Activated naive CD4-positive, alpha-beta T cell treated with anti-CD3 and anti-CD28 coated beads, Interleukin-2, amount 10 ng/mL, durations not matched to agents 7 days and 5 days (primary cell): ENCODE results near the gene CYP4F22.
"Not testable (repeated sequence)": the region's sequence is repeated elsewhere in the genome, so short reads cannot be mapped to it uniquely, and the experiment has no call there.

Experiments
- CTCF ChIA-PET: fragments of 350-600 bp; sonication (Branson Sonifier 250); formaldehyde crosslinking; loops from one replicate; lab custom pipeline; 2021; ENCODE audit warnings: antibody characterized with exemption; lab: Charles Lee
- DNase-seq: peaks from one replicate; pipeline ENCODE4 v3.0.0-alpha.2; 2020
- H3K27ac Mint-ChIP-seq: one replicate; pipeline ENCODE4 v1.8.0; 2021; ENCODE audit warnings: mild to moderate bottlenecking, moderate library complexity, mixed read lengths
- H3K27me3 Mint-ChIP-seq: one replicate; pipeline ENCODE4 v1.8.0; 2021; ENCODE audit warnings: mild to moderate bottlenecking, mixed read lengths
- H3K36me3 Mint-ChIP-seq: one replicate; pipeline ENCODE4 v1.8.0; 2021; ENCODE audit warnings: mixed read lengths
- H3K4me1 Mint-ChIP-seq: one replicate; pipeline ENCODE4 v1.8.0; 2021; ENCODE audit warnings: mixed read lengths
- H3K4me3 Mint-ChIP-seq: one replicate; pipeline ENCODE4 v1.8.0; 2021; ENCODE audit warnings: mild to moderate bottlenecking, moderate library complexity, mixed read lengths
- H3K9me3 Mint-ChIP-seq: one replicate; pipeline ENCODE4 v1.8.0; 2021; ENCODE audit warnings: mixed read lengths

CYP4F22 gene

DNA sequence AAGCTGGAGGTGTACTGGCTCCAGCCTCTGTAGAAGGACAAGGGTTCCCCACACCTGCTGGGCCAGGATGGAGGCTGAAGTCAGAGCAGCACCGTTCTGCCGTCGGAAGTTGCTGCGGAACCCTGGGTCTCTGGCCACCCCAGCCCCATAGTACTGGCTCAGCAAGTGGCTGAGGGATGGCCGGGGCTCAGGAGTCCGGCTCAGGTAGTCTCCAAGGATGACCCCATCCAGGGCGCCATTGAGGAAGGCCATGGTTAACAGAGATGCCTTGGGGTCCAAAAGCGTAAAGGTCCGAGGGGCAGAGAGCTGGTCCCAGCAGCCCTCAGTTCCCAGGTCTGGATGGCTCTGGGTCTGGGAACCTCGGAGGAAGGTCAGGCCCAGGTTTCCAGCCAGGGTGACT, 32.7 kb upstream of the CYP4F22 start:
- H3K36me3 Mint-ChIP-seq = no peaks in the 10 kb centered on the region
- CTCF ChIA-PET = interaction anchor here (1.5 kb wide), 1 partner anchor 56 kb away, joined by 4 read pairs; the partner anchor contains the start of gene AKAP8L
- H3K27ac Mint-ChIP-seq = no peak overlapping the region
- H3K9me3 Mint-ChIP-seq = no peaks in the 10 kb centered on the region
- no peak overlapping the region for H3K4me3 Mint-ChIP-seq
- H3K4me1 Mint-ChIP-seq = peaks cover 43% of the 10 kb centered on the region
- no peak for DNase-seq
- H3K27me3 Mint-ChIP-seq = peaks cover 13% of the 10 kb centered on the region

DNA sequence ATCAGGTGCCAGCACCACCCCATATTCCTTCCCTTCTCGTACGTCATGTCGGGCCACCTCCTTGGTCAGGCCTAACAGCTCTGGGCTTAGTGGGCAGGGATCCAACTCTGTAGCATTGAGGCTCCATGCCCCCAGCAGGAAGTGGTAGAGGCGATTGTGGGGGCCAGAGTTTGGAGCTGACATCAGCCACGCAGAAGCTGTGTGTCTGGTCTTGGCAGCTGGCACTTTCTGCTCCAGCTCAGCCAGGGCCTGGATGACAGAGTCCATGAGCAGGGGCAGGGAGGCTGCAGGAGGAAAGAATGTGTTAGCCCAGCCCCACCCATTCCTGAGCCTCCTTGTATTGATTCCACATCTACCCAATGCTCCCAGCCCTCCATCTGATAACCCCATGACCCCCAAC, 32.0 kb upstream of the CYP4F22 start:
- Mint-ChIP-seq H3K4me3 (no peak overlapping the region), H3K9me3 (no peaks in the 10 kb centered on the region), H3K27me3 (peaks cover 9% of the 10 kb centered on the region), H3K27ac (no peak overlapping the region), H3K36me3 (no peaks in the 10 kb centered on the region), H3K4me1 (peaks cover 42% of the 10 kb centered on the region)
- DNase-seq = no peak
- CTCF ChIA-PET = interaction anchor here (1.5 kb wide), 1 partner anchor 57 kb away, joined by 4 read pairs; the partner anchor contains the start of gene AKAP8L

DNA sequence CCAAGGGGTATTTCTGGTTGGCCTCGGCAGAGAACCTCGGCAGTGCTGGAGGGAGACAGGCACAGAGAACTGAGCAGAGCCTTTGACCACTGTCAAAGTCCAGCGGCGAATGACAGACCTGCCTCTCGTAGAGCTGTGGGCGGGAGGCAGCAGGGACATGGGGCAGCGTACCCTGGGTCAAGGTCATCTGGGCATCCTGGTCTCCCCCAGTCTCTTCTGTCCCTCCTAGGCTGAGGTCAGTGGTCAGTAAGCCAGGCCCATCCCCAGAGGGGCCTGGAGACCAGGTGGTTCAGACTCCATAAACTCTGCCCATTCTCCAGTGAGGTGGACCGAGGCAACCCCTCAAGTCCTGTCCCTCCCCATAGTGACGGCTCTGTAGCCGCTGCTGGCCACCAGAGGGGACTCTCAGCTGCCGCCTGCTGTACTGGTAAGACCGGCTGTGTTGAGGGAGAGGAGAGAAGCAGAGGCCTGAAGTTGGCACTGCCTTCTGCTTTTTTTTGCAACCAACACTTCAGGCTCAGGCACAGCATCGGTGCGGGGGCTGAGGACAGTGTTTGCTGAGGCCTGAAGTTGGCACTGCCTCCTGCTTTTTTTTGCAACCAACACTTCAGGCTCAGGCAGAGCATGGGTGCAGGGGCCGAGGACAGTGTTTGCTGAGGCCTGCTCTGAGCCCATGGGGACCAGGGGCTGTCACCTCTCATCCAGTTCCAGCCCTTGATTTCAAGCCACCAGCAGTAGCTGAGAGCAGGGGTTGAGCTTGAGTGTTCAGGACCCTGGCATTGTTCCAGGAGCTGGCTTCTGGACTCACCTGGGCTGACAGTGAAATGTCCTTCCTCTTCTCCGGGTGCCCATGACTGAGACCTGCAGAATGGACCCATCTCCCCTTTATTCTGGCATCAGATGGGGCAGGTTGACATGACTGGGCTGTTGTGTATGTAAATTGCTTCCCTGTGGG, 28.7 kb upstream of the CYP4F22 start, which contains the start of gene PGLYRP2:
PGLYRP2 (minus strand) TSS at position 111 of the 955 bp plus-strand sequence. CDS start 130 bp downstream, outside the sequence.
- Mint-ChIP-seq H3K27me3 (peaks cover 14% of the 10 kb centered on the region), H3K4me1 (peaks cover 36% of the 10 kb centered on the region), H3K36me3 (no peaks in the 10 kb centered on the region), H3K4me3 (no peak within 1 kb of the TSS), H3K9me3 (no peaks in the 10 kb centered on the region), H3K27ac (peak within 1 kb of the TSS; percentile 0)
- no peak for DNase-seq
- CTCF ChIA-PET = interaction anchor here (0.6 to 0.8 kb wide), 3 partner anchors 72 to 325 kb away, joined by 3 to 4 read pairs (median 3); no protein-coding TSS in a partner anchor

DNA sequence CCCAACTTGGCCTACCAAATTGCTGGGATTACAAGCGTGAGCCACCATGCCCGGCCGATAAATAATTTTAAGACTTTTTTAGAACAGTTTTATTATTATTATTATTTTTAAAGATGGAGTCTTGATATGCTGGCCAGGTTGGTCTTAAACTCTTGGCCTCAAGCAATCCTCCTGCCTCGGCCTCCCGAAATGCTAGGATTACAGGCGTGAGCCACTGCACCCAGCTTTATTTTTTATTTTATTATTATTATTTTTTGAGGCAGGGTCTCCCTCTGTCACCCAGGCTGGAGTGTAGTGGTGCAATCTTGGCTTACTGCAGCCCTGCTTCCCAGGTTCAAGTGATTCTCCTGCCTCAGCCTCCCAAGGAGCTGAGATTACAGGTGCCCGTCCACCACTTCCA, 27.3 kb upstream of the CYP4F22 start:
- Mint-ChIP-seq H3K27me3 (peaks cover 14% of the 10 kb centered on the region), H3K4me1 (peaks cover 36% of the 10 kb centered on the region)
- not testable (repeated sequence) for H3K9me3 Mint-ChIP-seq, H3K27ac Mint-ChIP-seq, H3K4me3 Mint-ChIP-seq, H3K36me3 Mint-ChIP-seq, DNase-seq
- CTCF ChIA-PET = interaction anchor here (0.8 kb wide), 1 partner anchor 67 kb away, joined by 3 read pairs; no protein-coding TSS in a partner anchor

DNA sequence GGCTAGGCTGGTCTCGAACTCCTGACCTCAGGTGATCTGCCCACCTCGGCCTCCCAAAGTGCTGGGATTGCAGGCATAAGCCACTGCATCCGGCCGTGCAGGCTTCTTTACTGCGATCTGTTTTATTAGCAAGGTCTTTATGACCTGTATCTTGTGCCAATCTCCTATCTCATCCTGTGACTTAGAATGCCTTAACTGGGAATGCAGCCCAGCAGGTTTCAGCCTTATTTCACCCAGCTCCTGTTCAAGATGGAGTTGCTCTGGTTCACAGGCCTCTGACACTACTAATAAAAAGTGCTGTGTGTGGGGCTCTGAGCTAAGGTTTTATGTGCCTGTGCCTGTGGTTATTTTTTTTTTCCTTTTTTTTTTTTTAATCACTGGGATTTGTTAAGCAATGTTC, 22.6 kb upstream of the CYP4F22 start:
- H3K27ac Mint-ChIP-seq, CTCF ChIA-PET, DNase-seq, H3K4me1 Mint-ChIP-seq, H3K36me3 Mint-ChIP-seq, H3K4me3 Mint-ChIP-seq, H3K9me3 Mint-ChIP-seq: not testable (repeated sequence)
- H3K27me3 Mint-ChIP-seq = peaks cover 14% of the 10 kb centered on the region

DNA sequence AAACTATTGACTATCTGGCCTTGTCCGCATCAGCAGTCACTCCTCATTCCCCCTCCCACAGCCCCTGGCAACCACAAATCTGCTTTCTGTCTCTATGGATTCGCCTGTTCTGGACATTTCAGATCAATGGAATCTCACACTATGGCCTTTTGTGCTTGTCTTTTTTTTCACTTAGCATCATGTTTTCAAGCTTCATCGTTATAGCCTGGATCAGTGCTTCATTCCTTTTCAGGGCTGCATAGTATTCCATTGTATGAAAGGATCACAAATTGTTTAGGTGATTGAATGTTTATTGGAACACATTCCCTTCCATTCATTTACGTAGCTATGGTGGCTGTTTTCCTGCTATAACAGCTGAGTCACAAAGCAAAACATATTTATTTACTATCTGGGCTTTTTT, 21.3 kb upstream of the CYP4F22 start:
- no peak overlapping the region for H3K4me3 Mint-ChIP-seq
- no peaks in the 10 kb centered on the region for H3K36me3 Mint-ChIP-seq
- no peak for DNase-seq
- no peak overlapping the region for H3K27ac Mint-ChIP-seq
- H3K9me3 Mint-ChIP-seq = peaks cover 5% of the 10 kb centered on the region
- peaks cover 4% of the 10 kb centered on the region for H3K4me1 Mint-ChIP-seq
- H3K27me3 Mint-ChIP-seq = peaks cover 14% of the 10 kb centered on the region
- CTCF ChIA-PET = no interaction called here

DNA sequence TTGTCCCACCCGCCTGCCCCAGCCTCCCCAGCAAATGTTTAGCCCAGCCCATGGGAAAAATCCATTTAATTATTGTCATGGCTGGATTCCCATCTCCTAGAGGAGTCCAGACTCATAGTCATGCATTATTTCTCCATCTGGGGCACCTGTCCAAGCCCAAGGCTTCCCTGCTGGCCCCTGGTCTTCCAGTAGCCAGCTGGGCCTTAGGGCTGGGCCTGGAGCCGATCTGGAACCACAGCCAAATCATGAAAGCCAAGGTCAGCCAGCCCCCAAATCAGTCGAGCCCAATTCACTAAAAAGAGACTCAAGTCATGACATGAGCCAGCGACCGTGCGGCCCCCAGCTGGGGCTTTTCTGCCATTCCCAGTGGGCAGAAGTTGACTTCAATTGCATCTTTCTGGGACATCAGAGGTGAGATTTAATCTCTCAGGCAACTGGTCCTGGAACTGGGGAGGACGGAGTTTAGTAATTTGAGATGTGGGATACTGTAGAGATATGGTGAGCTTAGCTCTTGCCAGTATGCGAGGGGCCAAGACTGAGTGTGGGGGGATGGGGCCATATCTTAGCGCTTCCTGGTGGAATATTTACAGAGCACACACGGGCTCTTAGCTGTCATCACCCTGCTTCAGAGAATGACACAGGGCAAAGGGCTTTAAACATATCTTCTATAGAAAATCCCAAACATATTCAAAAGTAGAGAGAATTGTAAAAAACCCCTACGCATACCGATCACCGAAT, 19.7 kb upstream of the CYP4F22 start:
- CTCF ChIA-PET = interaction anchor here (0.7 kb wide), 1 partner anchor 144 kb away, joined by 3 read pairs; no protein-coding TSS in a partner anchor
- Mint-ChIP-seq H3K4me1 (no peaks in the 10 kb centered on the region), H3K27me3 (peaks cover 12% of the 10 kb centered on the region), H3K36me3 (no peaks in the 10 kb centered on the region), H3K4me3 (no peak overlapping the region), H3K9me3 (peaks cover 5% of the 10 kb centered on the region), H3K27ac (no peak overlapping the region)
- no peak for DNase-seq

DNA sequence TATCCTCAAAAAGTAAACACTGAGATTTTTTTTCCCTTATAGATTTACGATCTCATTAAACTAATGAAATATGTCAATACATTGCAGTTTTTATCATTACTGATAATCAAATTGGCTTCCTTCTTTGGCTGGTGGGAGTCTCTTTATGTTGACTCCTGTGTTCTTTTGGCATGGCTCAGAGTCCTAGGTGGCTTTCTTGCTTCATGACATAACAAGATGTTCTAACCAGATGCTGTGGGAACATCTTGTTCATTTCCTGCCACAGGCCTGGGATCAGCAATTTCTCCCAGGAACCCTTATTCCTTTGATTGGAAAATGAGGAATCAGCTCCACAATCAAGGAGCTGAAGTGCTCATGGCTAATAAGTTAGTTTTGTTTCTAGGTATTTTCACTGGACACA, 13.2 kb upstream of the CYP4F22 start:
- no peak overlapping the region for H3K27ac Mint-ChIP-seq
- H3K9me3 Mint-ChIP-seq = no peaks in the 10 kb centered on the region
- H3K36me3 Mint-ChIP-seq = no peaks in the 10 kb centered on the region
- peaks cover 20% of the 10 kb centered on the region for H3K27me3 Mint-ChIP-seq
- H3K4me3 Mint-ChIP-seq = no peak overlapping the region
- CTCF ChIA-PET = interaction anchor here (0.6 kb wide), 1 partner anchor 33 kb away, joined by 4 read pairs; no protein-coding TSS in a partner anchor
- DNase-seq = no peak
- peaks cover 9% of the 10 kb centered on the region for H3K4me1 Mint-ChIP-seq

DNA sequence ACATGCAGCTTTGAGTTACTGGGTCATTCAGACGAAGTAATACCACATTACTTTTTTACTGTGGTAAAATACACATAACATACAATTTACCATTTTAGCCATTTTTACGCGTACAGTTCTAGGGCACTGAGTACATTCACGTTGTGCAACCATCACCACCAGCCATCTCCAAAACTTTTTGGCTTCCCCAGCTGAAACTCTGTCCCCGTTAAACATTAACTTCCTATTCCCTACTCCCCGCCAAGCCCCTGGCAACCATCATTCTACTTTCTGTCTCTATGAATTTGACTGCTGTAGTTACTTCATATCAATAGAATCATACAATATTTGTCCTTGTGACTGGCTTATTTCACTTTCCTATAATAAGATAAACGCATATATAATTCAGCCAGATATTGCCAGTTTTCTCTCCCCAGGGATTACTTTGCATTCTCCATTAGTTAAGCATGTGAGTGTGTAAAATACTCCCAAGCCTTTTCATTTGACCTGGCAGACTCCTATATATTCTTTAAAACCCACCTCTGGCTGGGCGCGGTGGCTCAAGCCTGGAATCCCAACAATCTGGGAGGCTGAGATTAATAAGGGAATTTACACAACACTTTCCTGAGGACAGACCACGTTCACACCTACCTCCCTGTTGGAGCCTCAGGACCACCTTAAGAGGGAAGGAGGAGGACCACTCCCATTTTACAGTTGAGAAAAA, 10.0 kb upstream of the CYP4F22 start:
- Mint-ChIP-seq H3K9me3 (no peaks in the 10 kb centered on the region), H3K27ac (no peak overlapping the region), H3K36me3 (no peaks in the 10 kb centered on the region), H3K4me3 (no peak overlapping the region), H3K27me3 (peaks cover 41% of the 10 kb centered on the region), H3K4me1 (peaks cover 10% of the 10 kb centered on the region)
- DNase-seq = no peak
- CTCF ChIA-PET = no interaction called here

DNA sequence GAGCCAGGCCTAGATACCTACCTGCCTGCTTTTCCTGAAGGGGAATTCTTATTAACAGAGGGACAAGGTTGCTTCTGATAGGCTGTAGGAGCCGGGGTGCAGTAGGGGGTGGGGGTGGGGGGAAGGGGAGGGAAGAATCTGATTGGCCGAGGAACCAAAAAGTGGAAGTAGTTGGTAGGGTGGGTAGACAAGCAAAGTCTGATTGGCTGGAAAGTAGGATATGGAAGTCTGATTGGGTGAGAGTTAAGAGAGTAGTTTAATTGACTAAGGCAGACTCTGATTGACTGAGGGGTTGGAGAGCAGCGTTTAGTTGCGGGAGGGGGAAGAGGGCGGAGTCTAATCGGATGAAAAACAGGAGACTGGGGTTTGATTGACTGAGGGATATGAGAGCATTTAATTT, 9.4 kb upstream of the CYP4F22 start:
- Mint-ChIP-seq H3K4me3 (no peak overlapping the region), H3K9me3 (no peaks in the 10 kb centered on the region), H3K27ac (no peak overlapping the region), H3K27me3 (peaks cover 41% of the 10 kb centered on the region), H3K4me1 (peaks cover 10% of the 10 kb centered on the region), H3K36me3 (no peaks in the 10 kb centered on the region)
- no peak for DNase-seq
- CTCF ChIA-PET = no interaction called here

DNA sequence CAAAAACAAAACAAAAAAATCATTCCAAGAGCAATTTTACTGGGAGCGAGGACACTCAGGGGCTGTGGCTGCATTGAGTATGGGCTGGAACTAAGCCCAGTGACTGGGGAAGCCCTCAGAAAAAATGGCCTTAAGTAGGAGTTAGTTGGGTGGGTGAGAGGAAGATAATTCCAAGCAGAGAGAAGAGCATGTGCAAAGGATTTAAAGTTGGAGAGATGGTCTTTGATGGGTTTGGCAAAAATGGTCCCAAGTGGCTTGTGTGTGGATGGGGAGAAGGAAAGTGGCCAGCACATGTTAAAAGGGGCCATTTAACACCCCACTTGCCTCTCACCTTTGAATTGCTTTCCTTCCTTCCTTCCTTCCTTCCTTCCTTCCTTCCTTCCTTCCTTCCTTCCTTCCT, 6.7 kb upstream of the CYP4F22 start:
- Mint-ChIP-seq H3K27me3 (peaks cover 61% of the 10 kb centered on the region), H3K27ac (no peak overlapping the region), H3K9me3 (no peaks in the 10 kb centered on the region), H3K4me1 (peaks cover 10% of the 10 kb centered on the region), H3K4me3 (no peak overlapping the region), H3K36me3 (no peaks in the 10 kb centered on the region)
- DNase-seq = no peak
- CTCF ChIA-PET = no interaction called here

DNA sequence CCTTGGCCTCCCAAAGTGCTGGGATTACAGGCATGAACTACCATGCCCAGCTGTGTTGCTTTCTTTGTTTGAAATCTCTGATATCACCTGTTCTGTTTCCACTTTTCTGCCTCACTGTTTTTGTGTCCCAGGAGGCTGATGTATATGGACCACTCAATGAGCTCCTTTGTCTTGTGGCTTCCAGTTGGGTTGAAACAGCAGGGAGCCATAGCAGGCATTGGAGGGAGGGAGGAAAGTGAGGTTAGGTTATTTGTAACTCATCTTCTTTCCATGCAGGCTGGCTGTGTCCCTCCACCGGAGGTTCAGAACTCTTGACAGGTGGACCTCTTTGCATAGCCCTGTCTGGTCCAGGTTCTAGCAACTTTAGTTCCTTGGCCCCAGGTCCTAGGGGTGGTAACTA, 6.1 kb upstream of the CYP4F22 start:
- DNase-seq = no peak
- Mint-ChIP-seq H3K27ac (no peak overlapping the region), H3K36me3 (no peaks in the 10 kb centered on the region), H3K4me1 (peaks cover 10% of the 10 kb centered on the region), H3K27me3 (peaks cover 68% of the 10 kb centered on the region), H3K9me3 (no peaks in the 10 kb centered on the region), H3K4me3 (no peak overlapping the region)
- CTCF ChIA-PET = interaction anchor here (0.5 kb wide), 1 partner anchor 29 kb away, joined by 4 read pairs; no protein-coding TSS in a partner anchor

DNA sequence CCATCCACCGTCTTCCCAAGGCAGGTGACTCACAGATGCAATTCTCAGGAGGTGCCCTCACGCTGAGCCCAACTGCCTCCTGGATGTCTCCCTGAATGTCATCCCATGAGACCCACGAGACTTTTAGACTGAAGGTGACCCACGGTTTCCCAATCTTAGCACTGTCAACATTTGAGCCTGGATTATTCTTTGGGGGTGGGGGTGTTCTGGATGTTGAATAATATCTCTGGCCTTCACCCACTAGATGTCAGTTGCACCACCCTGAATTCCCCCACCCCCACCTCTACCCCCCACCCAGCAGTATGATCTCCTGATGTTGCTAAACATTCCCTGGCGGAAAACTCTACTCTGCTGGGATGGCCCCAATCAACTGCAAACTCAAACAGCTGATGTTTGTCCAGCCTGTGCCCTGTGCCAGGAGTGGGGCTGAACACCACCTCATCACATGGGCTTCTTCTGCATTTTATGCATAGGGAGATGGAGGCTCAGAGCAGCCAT, 2.2 kb upstream of the CYP4F22 start:
- H3K9me3 Mint-ChIP-seq = no peaks in the 10 kb centered on the region
- peaks cover 16% of the 10 kb centered on the region for H3K4me1 Mint-ChIP-seq
- peaks cover 81% of the 10 kb centered on the region for H3K27me3 Mint-ChIP-seq
- CTCF ChIA-PET = interaction anchor here (1.3 kb wide), 1 partner anchor 87 kb away, joined by 3 read pairs; the partner anchor contains the start of gene AKAP8L
- no peak overlapping the region for H3K27ac Mint-ChIP-seq
- H3K36me3 Mint-ChIP-seq = no peaks in the 10 kb centered on the region
- H3K4me3 Mint-ChIP-seq = no peak overlapping the region
- no peak for DNase-seq
